Activated CD4-positive, alpha-beta T cell treated with anti-CD3 and anti-CD28 coated beads, Interleukin-2, amount 50 U/mL, for 16 hours (primary cell): ENCODE results near the gene PHACTR3.

Source experiments
- DNase-seq: peaks from one replicate; pipeline ENCODE4 v3.0.0-alpha.2; 2020

The PHACTR3 gene

GRCh38 chr20:59805786-59806577, 201.6 kb downstream of the PHACTR3 start:
- DNase-seq, result no peak

DNA sequence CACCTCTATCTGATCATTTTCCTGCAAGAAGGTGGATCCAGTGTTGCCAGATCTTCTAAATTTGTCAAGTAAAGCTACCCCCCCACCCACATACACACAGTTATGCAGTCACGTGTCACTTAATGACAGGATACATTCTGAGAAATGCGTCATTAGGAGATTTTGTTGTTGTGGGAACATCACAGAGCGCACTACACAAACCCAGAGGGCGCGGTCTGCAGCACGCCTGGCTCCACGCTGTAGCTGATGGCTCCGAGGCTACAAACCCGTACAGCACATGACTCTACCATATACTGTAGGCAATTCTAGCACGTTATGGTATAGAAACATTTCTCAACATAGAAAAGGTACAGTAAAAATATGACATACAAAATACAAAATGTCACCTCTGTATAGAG, 202.2 kb downstream of the PHACTR3 start:
- DNase-seq, result no peak

DNA sequence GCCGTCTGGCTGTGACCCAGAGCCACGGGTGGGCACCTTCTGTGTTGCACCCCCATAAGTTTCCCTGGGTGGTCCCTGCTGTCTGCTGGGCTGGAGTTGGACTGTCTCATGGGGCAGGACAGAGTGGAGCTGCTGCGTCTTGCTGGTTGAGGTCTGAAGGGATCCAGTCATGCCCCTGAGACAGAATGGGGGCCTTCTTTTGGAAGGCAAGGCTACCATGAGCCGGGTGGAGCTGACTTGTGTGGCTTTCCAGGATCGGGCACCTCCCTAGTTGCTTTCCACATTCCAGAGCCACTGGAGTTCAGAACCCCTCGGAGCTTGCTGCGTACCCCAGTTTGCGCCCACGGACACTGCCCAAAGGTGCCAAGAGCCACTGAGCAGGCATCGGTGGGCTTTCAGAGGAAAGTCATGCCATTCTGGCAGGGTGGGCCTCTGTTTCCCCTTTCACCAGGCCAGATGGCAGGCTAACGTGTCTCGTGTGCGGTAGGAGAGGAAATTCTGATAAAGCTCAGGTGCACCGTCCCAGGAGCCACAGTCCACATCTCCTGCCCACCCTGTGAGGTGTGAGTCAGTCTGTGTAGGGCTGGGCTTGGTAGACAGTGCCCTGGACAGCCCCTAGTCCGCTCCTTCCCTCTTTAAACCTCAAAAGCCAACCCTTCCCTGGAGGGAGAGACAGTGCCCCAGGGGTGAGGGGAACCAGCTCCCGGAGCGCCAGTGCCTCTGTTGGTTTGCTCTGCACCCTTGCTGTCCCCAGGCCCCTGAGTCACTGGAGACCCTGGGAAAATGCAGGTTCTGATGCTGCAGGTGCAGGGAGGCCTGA, 203.8 kb downstream of the PHACTR3 start:
- DNase-seq, result no peak

DNA sequence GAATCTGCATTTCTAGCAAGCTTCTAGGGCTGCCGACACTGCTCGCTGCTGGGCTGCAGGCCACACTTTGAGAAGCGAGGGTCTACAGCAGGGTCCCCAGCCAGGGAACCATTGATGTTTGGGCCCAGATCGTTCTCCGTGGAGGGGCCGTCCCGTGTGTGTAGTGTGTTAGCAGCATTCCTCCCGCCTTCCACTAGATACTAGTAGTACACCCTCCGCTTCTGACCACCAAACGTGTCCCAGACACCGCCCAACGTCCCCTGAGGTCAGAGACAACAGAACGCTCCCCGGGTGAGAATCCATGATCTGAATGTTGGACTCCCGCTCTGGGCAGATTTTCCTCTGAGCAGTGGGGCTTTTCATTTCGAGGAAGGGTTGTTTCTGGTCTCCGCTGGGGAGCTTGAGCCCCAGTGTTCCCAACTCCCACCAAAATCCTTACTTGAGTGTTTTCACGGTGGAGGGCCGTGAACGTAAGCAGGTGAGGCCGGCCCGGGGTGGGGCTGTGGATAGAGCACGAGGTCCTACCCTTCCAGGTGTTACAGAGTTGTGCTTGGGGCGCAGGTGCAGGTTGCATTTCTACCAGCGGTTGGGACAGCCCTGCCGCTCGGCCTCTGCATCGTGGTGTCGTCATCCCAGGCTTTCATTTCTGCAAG, 204.5 kb downstream of the PHACTR3 start:
- DNase-seq, result no peak

- no peak for DNase-seq
These were observed 205.5 kb downstream of the PHACTR3 start for GRCh38 chr20:59809630-59810448.

DNA sequence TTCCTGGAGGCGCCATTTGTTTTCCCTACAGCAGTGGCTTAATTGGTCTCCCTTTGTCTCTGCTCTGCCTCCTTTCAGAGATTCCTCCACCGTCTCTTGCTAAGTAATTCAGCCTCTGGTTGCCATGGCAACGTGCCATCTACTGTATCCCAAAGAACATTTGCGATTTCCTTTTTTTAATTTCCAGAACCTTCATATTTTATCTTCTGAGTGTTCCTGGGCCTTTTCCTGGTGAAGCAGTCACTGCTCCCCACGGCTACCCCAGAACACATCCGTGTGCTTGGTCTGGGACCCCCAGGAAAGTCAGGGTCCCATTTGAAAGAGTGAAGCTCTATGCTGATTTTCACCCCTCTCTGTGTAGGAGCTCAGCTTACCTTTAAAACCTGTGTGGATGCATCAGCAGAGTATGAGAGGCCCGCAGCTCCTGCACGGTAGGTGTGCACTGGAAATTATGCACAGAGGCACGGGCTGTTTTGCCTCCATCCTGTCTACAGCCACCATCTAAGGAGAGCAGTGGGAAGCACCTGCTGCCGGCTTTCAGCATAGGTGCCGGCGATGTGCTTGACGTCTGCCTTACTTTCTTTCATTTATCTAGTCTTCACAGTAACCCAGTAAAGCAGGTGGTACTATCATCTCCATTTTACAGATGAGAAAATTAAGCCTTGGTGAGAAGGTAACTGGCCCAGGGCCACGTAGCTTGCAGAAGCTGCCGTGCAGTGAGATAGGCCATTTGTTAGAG, 206.3 kb downstream of the PHACTR3 start:
- no peak for DNase-seq

DNA sequence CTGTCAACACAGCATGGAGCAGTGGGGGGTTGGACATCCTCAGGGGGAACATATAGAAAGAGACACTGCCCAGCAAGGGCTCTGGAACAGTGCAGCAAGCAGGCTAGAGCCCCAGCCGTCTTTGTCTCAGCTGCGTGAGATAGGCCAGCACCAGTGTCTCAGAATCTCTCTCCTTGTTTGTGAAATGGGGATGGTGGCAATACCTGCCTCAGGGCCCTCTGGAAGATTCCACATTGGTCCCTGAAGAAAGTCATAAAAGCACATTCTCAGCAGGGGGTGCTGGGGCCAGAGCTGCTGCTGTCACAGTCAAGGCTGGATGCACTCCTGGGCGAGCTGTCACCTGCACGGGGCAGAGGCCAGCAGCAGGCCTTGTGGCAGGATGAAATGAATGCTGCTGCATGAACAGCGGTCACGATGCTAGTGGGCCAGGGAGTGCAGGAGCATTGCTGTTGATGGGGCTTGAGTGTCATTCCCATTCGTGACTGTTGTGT, 207.4 kb downstream of the PHACTR3 start:
- DNase-seq, result no peak

GRCh38 chr20:59812286-59813125, 208.2 kb downstream of the PHACTR3 start:
- DNase-seq, result no peak

DNA sequence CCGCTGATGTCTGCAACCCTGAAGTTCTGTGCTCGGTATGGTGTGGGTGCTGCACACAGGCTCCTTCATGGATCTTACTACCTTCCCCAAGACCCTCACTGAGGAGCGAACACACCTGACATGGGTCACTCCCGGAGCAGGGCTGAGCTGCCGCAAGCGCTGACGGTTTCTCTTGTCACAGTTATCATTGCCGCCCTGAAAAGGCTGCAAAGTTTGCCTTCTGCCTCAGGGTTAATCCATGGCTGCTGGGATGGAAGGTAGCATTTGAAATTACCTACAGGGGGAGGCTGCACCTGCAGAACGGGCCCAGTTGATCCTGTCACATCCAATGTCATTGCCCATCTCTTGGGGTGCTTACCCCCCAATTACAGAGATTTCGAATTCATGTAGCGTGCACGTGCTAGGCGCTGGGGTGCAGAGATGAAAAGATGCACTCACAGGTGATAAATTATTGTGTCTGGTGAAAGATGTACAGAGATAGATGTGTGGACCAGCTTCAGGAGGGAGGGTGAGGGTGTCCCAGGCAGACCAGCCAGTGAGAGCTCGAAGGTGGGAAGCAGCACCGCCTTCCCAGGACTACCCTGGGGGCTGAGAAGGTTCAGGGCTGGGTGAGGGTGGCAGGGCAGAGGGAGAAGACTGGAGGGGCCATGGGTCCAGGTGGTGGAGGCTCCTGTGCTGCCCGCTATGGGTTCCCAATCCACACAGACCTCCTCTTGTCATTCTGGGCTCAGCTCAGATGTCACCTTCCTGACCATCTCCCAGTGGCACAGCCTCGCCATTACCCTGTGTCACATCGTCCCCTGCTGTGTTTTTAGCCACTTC, 209.0 kb downstream of the PHACTR3 start:
- no peak for DNase-seq

- no peak for DNase-seq
These were observed 209.9 kb downstream of the PHACTR3 start for GRCh38 chr20:59813948-59814839.

- no peak for DNase-seq
These were observed 210.6 kb downstream of the PHACTR3 start for GRCh38 chr20:59814840-59815340.

- DNase-seq, result no peak
These were observed 211.9 kb downstream of the PHACTR3 start for GRCh38 chr20:59816146-59816738.

DNA sequence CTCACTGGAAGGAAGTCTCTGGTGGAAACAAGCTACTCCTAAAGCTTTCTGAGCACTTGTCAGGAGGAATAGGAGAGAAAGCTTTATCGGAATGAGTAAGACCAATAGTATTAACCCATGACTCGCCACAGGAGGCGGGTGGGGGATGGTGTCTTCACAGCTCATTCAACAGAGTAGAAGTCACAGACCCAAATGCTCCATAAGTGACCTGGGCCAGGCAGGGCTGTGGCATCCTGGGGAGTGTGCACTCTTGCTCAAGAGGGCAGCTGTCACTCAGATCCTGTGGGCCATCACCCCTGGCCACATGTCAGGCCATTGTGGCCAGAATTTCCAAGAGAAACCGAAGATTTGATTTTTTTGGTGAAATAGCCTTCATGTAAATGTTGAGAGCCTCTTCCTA, 213.1 kb downstream of the PHACTR3 start:
- DNase-seq, result no peak

GRCh38 chr20:59817846-59818615, 213.7 kb downstream of the PHACTR3 start:
- DNase-seq, result no peak

- no peak for DNase-seq
These were observed 214.6 kb downstream of the PHACTR3 start for GRCh38 chr20:59818911-59819310.

GRCh38 chr20:59819496-59820203, 215.3 kb downstream of the PHACTR3 start:
- no peak for DNase-seq
